IPS-20b (cell line): ENCODE data around the gene TMEM167A.
"Not testable (repeated sequence)": the region's sequence is repeated elsewhere in the genome, so short reads cannot be mapped to it uniquely, and the experiment has no call there.

Experiments used
- H3K27ac ChIP-seq: one replicate; pipeline ENCODE4 v1.5.1; 2013; ENCODE audit warnings: low read length
- H3K27me3 ChIP-seq: 2 replicates; pipeline ENCODE4 v1.6.1; 2013; ENCODE audit warnings: mild to moderate bottlenecking, low read length, inconsistent platforms; ENCODE audit not compliant: insufficient read depth
- H3K36me3 ChIP-seq: 2 replicates; pipeline ENCODE4 v1.6.1; 2013; ENCODE audit warnings: low read depth, mild to moderate bottlenecking, inconsistent platforms, low read length, moderate library complexity; ENCODE audit not compliant: insufficient read depth
- H3K4me1 ChIP-seq: 2 replicates; pipeline ENCODE4 v1.6.1; 2013; ENCODE audit warnings: mild to moderate bottlenecking, control low read depth, inconsistent platforms, low read length, moderate library complexity; ENCODE audit not compliant: insufficient read depth
- H3K4me3 ChIP-seq: 2 replicates; pipeline ENCODE4 v1.5.1; 2013; ENCODE audit warnings: mild to moderate bottlenecking, low read length, inconsistent platforms
- H3K9ac ChIP-seq: 2 replicates; pipeline ENCODE4 v1.6.1; 2013; ENCODE audit warnings: low read depth, mild to moderate bottlenecking, inconsistent platforms, low read length, moderate library complexity
- H3K9me3 ChIP-seq: 2 replicates; pipeline ENCODE4 v1.6.1; 2013; ENCODE audit warnings: mild to moderate bottlenecking, low read depth, low read length, inconsistent platforms; ENCODE audit not compliant: insufficient read depth

The TMEM167A gene

GRCh38 chr5:83084336-83084735 is 7.1 kb upstream of the TMEM167A start:
- Histone ChIP-seq H3K36me3 (no peaks in the 10 kb centered on the region), H3K27ac (no peak overlapping the region), H3K4me1 (no peaks in the 10 kb centered on the region), H3K9me3 (no peaks in the 10 kb centered on the region), H3K4me3 (no peak overlapping the region), H3K9ac (no peak overlapping the region), H3K27me3 (no peaks in the 10 kb centered on the region)

GRCh38 chr5:83082750-83083149 is 5.6 kb upstream of the TMEM167A start:
- Histone ChIP-seq H3K9ac (no peak overlapping the region), H3K36me3 (no peaks in the 10 kb centered on the region), H3K27ac (no peak overlapping the region), H3K27me3 (no peaks in the 10 kb centered on the region), H3K4me1 (peaks cover 5% of the 10 kb centered on the region; the same call in 1 of the 2 replicates), H3K9me3 (no peaks in the 10 kb centered on the region), H3K4me3 (no peak overlapping the region)

GRCh38 chr5:83077662-83078261 is 568 bp upstream of the TMEM167A start:
- no peaks in the 10 kb centered on the region for H3K9me3 ChIP-seq
- peaks cover 14% of the 10 kb centered on the region; the same call in 1 of the 2 replicates for H3K4me1 ChIP-seq
- peak overlapping the region; percentile 96 for H3K9ac ChIP-seq
- H3K36me3 ChIP-seq: peaks cover 20% of the 10 kb centered on the region
- peak overlapping the region; percentile 95 for H3K4me3 ChIP-seq
- H3K27ac ChIP-seq: peak overlapping the region; percentile 92
- no peaks in the 10 kb centered on the region for H3K27me3 ChIP-seq

GRCh38 chr5:83072966-83073365 is 4.2 kb downstream of the TMEM167A start:
- Histone ChIP-seq H3K4me1 (peaks cover 32% of the 10 kb centered on the region; the same call in 1 of the 2 replicates), H3K36me3 (peaks cover 31% of the 10 kb centered on the region), H3K27ac (no peak overlapping the region), H3K9ac (no peak overlapping the region), H3K4me3 (no peak overlapping the region), H3K27me3 (no peaks in the 10 kb centered on the region), H3K9me3 (no peaks in the 10 kb centered on the region)

GRCh38 chr5:83071286-83072051 is 5.7 kb downstream of the TMEM167A start:
- H3K9ac ChIP-seq: peak overlapping the region; percentile 16; the same call in 1 of the 2 replicates
- no peaks in the 10 kb centered on the region for H3K9me3 ChIP-seq
- no peaks in the 10 kb centered on the region for H3K27me3 ChIP-seq
- peak overlapping the region; percentile 29; the same call in 1 of the 2 replicates for H3K4me3 ChIP-seq
- H3K4me1 ChIP-seq: peaks cover 37% of the 10 kb centered on the region; the same call in 1 of the 2 replicates
- peak overlapping the region; percentile 54 for H3K27ac ChIP-seq
- peaks cover 31% of the 10 kb centered on the region for H3K36me3 ChIP-seq

- Histone ChIP-seq H3K9ac (no peak overlapping the region), H3K9me3 (no peaks in the 10 kb centered on the region), H3K4me3 (no peak overlapping the region), H3K27ac (no peak overlapping the region), H3K4me1 (peaks cover 38% of the 10 kb centered on the region; the same call in 1 of the 2 replicates), H3K27me3 (no peaks in the 10 kb centered on the region), H3K36me3 (peaks cover 25% of the 10 kb centered on the region)
Observed at GRCh38 chr5:83069096-83069799, 7.9 kb downstream of the TMEM167A start.

GRCh38 chr5:83067377-83067776 is 9.8 kb downstream of the TMEM167A start:
- not testable (repeated sequence) for H3K9ac ChIP-seq, H3K27ac ChIP-seq, H3K27me3 ChIP-seq, H3K9me3 ChIP-seq, H3K4me3 ChIP-seq
- Histone ChIP-seq H3K36me3 (peaks cover 30% of the 10 kb centered on the region), H3K4me1 (peaks cover 34% of the 10 kb centered on the region; the same call in 1 of the 2 replicates)

- Histone ChIP-seq H3K36me3 (peaks cover 37% of the 10 kb centered on the region), H3K9me3 (no peaks in the 10 kb centered on the region), H3K27me3 (no peaks in the 10 kb centered on the region), H3K9ac (no peak overlapping the region), H3K27ac (no peak overlapping the region), H3K4me3 (no peak overlapping the region), H3K4me1 (peaks cover 33% of the 10 kb centered on the region; the same call in 1 of the 2 replicates)
Observed at GRCh38 chr5:83066548-83067110, 10.6 kb downstream of the TMEM167A start.

GRCh38 chr5:83059341-83059740 is 17.9 kb downstream of the TMEM167A start:
- Histone ChIP-seq H3K27ac (no peak overlapping the region), H3K4me3 (no peak overlapping the region), H3K9me3 (no peaks in the 10 kb centered on the region), H3K36me3 (peaks cover 94% of the 10 kb centered on the region), H3K9ac (no peak overlapping the region), H3K27me3 (no peaks in the 10 kb centered on the region), H3K4me1 (no peaks in the 10 kb centered on the region)

GRCh38 chr5:83058726-83059125 is 18.5 kb downstream of the TMEM167A start:
- no peaks in the 10 kb centered on the region for H3K9me3 ChIP-seq
- H3K9ac ChIP-seq: no peak overlapping the region
- H3K27ac ChIP-seq: no peak overlapping the region
- H3K27me3 ChIP-seq: no peaks in the 10 kb centered on the region
- no peaks in the 10 kb centered on the region for H3K4me1 ChIP-seq
- H3K4me3 ChIP-seq: no peak overlapping the region
- H3K36me3 ChIP-seq: peaks cover 94% of the 10 kb centered on the region

- no peaks in the 10 kb centered on the region for H3K27me3 ChIP-seq
- no peak overlapping the region for H3K9ac ChIP-seq
- H3K4me1 ChIP-seq: no peaks in the 10 kb centered on the region
- no peak overlapping the region for H3K27ac ChIP-seq
- no peaks in the 10 kb centered on the region for H3K9me3 ChIP-seq
- peaks cover 87% of the 10 kb centered on the region for H3K36me3 ChIP-seq
- H3K4me3 ChIP-seq: no peak overlapping the region
Observed at GRCh38 chr5:83055166-83055565, 22.0 kb downstream of the TMEM167A start.
